Measurements from ENCODE around the gene PRSS48.
"Not testable (repeated sequence)": the region's sequence is repeated elsewhere in the genome, so short reads cannot be mapped to it uniquely, and the experiment has no call there.

PRSS48 gene, protein sequence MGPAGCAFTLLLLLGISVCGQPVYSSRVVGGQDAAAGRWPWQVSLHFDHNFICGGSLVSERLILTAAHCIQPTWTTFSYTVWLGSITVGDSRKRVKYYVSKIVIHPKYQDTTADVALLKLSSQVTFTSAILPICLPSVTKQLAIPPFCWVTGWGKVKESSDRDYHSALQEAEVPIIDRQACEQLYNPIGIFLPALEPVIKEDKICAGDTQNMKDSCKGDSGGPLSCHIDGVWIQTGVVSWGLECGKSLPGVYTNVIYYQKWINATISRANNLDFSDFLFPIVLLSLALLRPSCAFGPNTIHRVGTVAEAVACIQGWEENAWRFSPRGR
- 0 reads per million in 9 experiments for total RNA-seq

DNA sequence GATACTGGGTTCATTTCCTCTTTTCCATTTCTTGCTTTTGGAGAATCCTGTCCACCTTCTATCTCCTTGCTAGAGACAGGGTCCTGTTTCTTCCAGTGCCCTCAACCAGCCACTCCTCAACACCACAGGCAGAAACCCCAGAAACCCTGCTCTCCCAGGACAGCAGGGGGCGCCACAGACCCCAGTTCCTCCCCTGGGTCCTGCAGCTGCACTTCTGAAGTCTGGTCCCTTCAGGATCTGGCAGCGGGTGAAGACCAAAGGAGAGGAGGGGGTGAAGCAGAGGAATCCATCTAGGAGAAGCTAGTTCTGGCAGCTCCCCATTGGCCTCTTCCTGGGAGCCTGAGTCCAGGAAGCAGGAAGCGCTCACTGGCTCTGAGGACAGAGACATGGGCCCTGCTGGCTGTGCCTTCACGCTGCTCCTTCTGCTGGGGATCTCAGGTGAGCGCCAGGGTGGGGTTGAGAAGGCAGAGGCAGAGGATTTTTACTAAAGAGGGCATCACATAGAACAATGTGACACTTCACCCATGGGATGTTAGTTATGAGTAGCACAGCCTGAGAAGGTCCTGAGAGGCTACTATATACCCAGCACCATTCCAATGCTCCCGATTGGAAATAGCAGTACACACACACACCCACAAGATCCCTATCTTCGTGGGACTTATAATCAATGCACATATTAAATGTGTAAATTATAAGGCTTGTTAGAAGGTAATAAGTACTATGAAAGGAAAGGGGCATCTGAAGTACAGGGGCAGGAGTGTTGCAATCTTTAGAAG lies at the start of gene PRSS48:
Gene PRSS48 (plus strand): TSS at position 375 of the 776 bp plus-strand sequence. CDS start 12 bp downstream, at position 387.
- peaks cover 13 to 29% of the 10 kb centered on the region in 2 donors for H3K27me3 Mint-ChIP-seq
- ATAC-seq (replicated peaks) (no peak), DNase-seq (peak in 2 of 3 experiments; percentile 2 to 3)
- H3K4me3 Mint-ChIP-seq, result no peak within 1 kb of the TSS
- H3K27ac Mint-ChIP-seq, result no peak within 1 kb of the TSS
- no peaks in the 10 kb centered on the region for H3K9me3 Mint-ChIP-seq
- no peaks in the 10 kb centered on the region for H3K36me3 Mint-ChIP-seq (ENCODE audit: insufficient read depth)
- H3K4me1 Mint-ChIP-seq (ENCODE audit: low read depth in 2 of 2), result no peaks in the 10 kb centered on the region

DNA sequence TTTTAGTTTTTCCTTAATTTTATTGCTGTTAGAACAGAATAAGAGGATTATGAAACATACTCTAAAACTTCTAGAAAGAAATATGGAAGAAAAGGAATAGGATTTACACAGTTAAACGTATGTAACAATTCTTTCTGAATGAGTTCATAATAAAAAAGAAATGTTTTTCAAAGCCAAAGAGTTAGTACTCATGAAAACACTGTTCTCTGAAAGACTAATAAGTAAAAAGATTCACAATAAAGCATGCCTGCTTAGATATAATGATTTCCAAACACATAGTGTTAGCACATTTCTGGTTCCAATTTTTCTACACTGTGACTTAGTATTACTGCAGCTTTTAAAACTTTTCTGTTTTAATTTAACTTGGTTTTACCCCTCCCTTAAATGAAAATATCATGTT lies 49.8 kb upstream of the PRSS48 start:
- H3K27me3 Mint-ChIP-seq, result peaks cover 31 to 48% of the 10 kb centered on the region in 2 donors

DNA sequence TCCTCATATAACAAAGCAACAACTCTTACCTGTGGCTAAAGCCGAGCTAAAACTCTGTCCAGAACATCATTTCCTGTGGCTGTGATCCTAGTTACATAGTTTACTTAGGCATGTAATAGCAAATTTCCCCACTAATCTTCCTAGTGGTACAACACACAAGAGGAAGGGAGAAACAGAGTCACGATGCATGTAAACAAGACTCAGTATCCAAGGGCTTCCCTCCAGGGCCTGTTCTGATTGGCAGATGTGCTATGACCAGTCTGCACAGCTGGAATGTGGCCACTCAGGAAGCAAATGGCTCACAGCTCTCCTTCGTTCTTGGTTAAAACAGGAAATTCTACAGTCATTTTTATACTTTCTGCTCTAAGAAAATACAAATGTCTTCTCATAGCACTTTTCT lies 49.2 kb upstream of the PRSS48 start:
- Mint-ChIP-seq H3K9me3 (no peaks in the 10 kb centered on the region), H3K4me3 (no peak overlapping the region), H3K4me1 (ENCODE audit: low read depth in 2 of 2) (no peaks in the 10 kb centered on the region), H3K27me3 (peaks cover 28 to 54% of the 10 kb centered on the region in 2 donors), H3K36me3 (ENCODE audit: insufficient read depth) (no peaks in the 10 kb centered on the region), H3K27ac (no peak overlapping the region)
- DNase-seq (no peak), ATAC-seq (replicated peaks) (no peak)

More for the DNA sequence above, 49.8 kb upstream of the PRSS48 start:
- no peak for ATAC-seq (replicated peaks)
- no peak overlapping the region for H3K4me3 Mint-ChIP-seq
- no peak for DNase-seq
- H3K27ac Mint-ChIP-seq, result no peak overlapping the region
- H3K9me3 Mint-ChIP-seq, result no peaks in the 10 kb centered on the region
- no peaks in the 10 kb centered on the region for H3K36me3 Mint-ChIP-seq (ENCODE audit: insufficient read depth)
- H3K4me1 Mint-ChIP-seq (ENCODE audit: low read depth in 2 of 2), result no peaks in the 10 kb centered on the region

DNA sequence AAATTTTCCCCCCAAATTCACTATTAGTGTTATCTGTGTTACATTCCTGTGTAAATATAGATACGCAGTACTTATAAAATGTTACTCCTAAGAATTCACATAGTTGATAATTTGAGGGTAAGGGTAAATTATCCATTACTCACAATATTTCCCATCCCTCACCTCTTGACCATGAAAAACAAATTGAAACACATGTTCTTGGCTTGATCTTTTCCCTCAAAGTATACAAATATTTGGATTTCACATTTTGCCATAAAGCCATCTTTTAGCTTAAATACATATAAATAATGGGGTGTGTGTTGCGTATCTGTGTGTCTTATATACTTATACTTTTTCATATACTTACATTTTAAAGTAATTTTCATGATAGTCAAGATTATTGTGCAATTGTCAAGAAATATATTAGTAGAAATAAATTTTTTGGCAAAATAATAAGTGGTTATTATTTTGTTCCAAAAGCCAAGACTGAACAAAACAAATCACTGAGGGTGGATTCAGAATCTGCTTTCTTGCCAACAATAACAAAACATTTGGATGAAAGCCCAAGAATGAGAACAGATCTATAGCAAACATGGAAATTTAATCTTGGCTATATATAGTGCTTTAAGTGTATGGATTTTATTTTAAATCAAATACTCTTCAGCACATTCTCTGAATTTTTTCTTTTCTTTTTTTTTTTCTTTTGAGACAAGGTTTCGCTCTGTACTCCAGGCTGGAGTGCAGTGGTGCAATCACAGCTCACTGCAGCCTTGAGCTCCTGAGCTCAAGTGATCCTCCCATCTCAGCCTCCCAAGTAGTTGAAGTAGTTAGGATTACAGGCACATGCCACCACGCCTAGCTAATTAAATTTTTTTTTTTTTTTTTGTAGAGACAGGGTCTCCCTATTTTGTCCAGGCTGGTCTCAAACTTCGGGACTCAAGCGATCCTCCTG lies 48.5 kb upstream of the PRSS48 start:
- Mint-ChIP-seq H3K4me1 (ENCODE audit: low read depth in 2 of 2) (no peaks in the 10 kb centered on the region), H3K27ac (no peak overlapping the region), H3K4me3 (no peak overlapping the region), H3K9me3 (no peaks in the 10 kb centered on the region), H3K27me3 (peaks cover 21 to 52% of the 10 kb centered on the region in 2 donors), H3K36me3 (ENCODE audit: insufficient read depth) (no peaks in the 10 kb centered on the region)
- ATAC-seq (replicated peaks), result no peak
- no peak for DNase-seq

DNA sequence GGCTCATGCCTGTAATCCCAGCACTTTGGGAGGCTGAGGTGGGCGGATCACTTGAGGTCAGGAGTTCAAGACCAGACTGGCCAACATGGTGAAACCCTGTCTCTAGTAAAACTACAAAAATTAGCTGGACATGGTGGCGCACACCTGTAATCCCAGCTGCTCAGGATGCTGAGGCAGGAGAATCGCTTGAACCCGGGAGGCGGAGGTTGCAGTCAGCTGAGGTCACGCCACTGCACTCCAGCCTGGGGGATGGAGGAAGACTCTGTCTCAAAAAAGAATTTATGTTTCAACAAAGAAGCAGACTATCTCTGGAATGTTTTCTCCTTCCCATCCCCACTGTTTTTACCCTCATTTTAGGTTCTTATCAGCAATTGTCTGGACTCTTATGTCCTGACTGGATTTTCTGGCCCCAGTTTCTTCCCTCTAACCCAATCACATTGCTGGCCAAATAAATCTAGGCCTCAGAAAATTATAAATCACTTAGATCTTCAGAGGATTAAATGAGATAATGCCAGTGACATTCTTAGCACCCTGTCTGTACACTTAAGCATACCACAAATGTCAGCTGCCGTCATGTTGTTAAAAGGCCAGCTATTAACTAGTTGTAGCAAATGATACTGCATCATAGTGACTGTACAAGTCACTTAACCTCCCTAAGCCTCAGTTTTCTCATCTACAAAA lies 44.9 kb upstream of the PRSS48 start:
- Mint-ChIP-seq H3K4me1 (ENCODE audit: low read depth in 2 of 2) (no peaks in the 10 kb centered on the region), H3K27me3 (peaks cover 21 to 40% of the 10 kb centered on the region in 2 donors), H3K9me3 (no peaks in the 10 kb centered on the region), H3K36me3 (ENCODE audit: insufficient read depth) (no peaks in the 10 kb centered on the region), H3K4me3 (no peak overlapping the region), H3K27ac (no peak overlapping the region)
- no peak for DNase-seq
- no peak for ATAC-seq (replicated peaks)

DNA sequence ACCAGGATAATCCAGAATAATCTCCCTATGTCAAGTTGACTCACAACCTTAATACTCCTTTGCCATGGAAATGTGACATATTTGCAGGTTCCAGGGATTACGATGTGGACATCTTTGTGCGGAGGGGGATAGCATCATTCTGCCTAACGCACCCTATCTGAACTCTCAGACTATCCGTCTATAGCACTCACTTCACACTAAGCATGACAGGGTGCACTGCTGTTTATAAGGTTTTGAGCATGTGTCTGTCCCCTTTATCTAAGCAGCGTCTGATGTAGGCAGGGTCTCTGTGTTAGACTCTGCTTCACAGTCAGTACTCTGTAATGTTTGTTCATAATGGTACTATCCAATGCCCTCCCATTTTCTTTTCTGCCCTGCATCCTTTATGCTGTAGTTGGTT lies 43.4 kb upstream of the PRSS48 start:
- no peak for ATAC-seq (replicated peaks)
- H3K27ac Mint-ChIP-seq, result no peak overlapping the region
- no peaks in the 10 kb centered on the region for H3K4me1 Mint-ChIP-seq (ENCODE audit: low read depth in 2 of 2)
- H3K9me3 Mint-ChIP-seq, result no peaks in the 10 kb centered on the region
- H3K27me3 Mint-ChIP-seq, result peaks cover 25 to 31% of the 10 kb centered on the region in 2 donors
- H3K4me3 Mint-ChIP-seq, result no peak overlapping the region
- DNase-seq, result no peak
- H3K36me3 Mint-ChIP-seq (ENCODE audit: insufficient read depth), result no peaks in the 10 kb centered on the region

DNA sequence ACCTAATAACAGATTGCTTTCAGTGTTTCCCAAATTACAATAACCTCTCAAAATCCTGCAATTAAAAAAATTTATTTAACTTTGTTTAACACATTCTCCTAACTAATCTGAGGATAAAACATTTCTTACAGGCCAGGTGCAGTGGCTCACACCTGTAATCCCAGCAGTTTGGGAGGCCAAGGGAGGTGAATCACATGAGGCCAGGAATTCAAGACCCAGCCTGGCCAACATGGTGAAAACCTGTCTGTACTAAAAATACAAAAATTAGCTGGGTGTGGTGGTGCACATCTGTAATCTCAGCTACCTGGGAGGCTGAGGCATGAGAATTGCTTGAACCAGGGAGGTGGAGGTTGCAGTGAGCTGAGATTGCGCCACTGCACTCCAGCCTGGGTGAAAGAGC lies 41.6 kb upstream of the PRSS48 start:
- not testable (repeated sequence) for ATAC-seq (replicated peaks); H3K27ac Mint-ChIP-seq; H3K36me3 Mint-ChIP-seq (ENCODE audit: insufficient read depth); H3K4me1 Mint-ChIP-seq (ENCODE audit: low read depth in 2 of 2); DNase-seq; H3K9me3 Mint-ChIP-seq; H3K4me3 Mint-ChIP-seq
- H3K27me3 Mint-ChIP-seq, result peaks cover 27 to 31% of the 10 kb centered on the region in 2 donors

DNA sequence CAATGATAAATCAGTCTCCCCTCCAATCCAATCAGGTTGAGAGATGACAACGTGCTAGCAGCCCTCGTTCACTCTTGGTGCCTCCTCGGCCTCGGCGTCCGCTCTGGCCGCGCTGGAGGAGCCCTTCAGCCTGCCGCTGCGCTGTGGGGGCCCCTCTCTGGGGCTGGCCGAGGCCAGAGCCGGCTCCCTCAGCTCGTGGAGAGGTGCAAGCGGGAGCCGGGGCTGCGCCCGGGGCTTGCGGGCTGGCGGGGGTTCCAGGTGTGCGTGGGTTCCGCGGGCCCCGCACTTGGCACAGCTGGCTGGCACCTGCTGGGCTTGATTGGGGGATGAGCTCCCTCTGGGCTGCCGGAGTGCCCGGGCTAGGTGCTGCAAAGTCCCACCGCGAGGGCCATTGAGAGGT lies 40.9 kb upstream of the PRSS48 start:
- Mint-ChIP-seq H3K9me3 (no peaks in the 10 kb centered on the region), H3K4me3 (no peak overlapping the region), H3K36me3 (ENCODE audit: insufficient read depth) (no peaks in the 10 kb centered on the region), H3K27ac (no peak overlapping the region), H3K4me1 (ENCODE audit: low read depth in 2 of 2) (no peaks in the 10 kb centered on the region), H3K27me3 (peaks cover 27 to 31% of the 10 kb centered on the region in 2 donors)
- no peak for DNase-seq
- no peak for ATAC-seq (replicated peaks)

DNA sequence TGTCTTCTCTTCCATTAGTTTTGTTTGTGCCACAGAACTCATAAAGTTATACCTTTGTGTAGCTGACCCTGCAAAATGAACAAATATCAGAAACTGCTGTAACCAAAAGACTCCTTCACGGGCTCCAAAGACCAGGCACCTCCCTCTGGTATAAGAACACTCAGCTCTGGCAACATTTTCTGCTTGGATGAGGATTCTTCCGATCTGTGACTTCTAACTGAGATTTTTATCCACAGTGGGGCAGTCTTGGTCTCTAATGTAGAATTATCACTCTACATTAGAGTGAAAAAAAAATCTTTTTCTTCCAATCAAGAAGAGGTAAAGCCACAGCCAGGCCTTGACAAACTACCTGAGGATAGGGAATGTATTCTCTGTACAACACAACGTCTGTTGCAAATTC lies 38.5 kb upstream of the PRSS48 start:
- Mint-ChIP-seq H3K4me1 (ENCODE audit: low read depth in 2 of 2) (no peaks in the 10 kb centered on the region), H3K27me3 (peaks cover 21 to 27% of the 10 kb centered on the region in 2 donors), H3K9me3 (no peaks in the 10 kb centered on the region), H3K36me3 (ENCODE audit: insufficient read depth) (no peaks in the 10 kb centered on the region), H3K4me3 (no peak overlapping the region), H3K27ac (no peak overlapping the region)
- no peak for ATAC-seq (replicated peaks)
- DNase-seq, result no peak

DNA sequence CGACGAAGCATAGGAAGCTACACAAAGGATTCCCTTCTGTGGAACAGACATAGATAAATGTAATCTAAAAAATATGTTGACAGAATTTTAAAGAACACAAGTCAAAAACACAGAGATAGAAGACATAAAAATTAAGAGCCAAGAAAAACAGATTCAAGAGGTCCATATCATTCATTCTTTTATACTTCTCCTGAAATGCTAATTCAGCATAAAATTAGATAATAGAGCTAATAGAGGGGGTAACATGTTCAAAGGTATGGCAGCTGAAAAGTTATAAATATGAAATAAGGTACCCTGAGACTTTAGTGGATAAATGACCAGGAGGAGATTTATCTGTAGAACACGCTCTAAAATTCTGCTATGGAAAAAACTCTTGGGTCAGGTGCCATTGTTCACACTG lies 37.4 kb upstream of the PRSS48 start:
- Mint-ChIP-seq H3K27me3 (peaks cover 16 to 37% of the 10 kb centered on the region in 2 donors), H3K9me3 (no peaks in the 10 kb centered on the region), H3K36me3 (ENCODE audit: insufficient read depth) (no peaks in the 10 kb centered on the region), H3K4me1 (ENCODE audit: low read depth in 2 of 2) (no peaks in the 10 kb centered on the region), H3K4me3 (no peak overlapping the region), H3K27ac (no peak overlapping the region)
- ATAC-seq (replicated peaks) (no peak), DNase-seq (no peak)

DNA sequence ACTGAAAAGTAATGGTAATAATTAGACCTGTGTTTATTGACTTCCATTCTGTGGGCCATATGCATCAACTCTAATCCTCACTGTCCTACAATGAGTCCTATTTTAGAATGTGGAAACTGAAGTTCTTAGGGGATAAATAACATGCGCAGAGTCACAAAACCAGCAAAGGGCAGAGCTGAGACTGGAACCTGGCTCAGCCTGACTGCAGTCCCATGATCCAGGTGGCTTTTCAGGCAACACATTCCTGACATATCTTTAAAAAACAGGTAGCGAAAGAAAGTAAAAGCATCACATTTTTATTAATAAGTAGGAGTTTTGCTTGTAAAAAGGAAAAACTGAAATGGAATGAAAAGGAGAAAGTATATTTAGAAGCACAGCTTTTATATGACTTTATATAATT lies 34.7 kb upstream of the PRSS48 start:
- H3K27ac Mint-ChIP-seq, result no peak overlapping the region
- no peaks in the 10 kb centered on the region for H3K4me1 Mint-ChIP-seq (ENCODE audit: low read depth in 2 of 2)
- no peaks in the 10 kb centered on the region for H3K9me3 Mint-ChIP-seq
- H3K36me3 Mint-ChIP-seq (ENCODE audit: insufficient read depth), result no peaks in the 10 kb centered on the region
- peaks cover 16 to 26% of the 10 kb centered on the region in 2 donors for H3K27me3 Mint-ChIP-seq
- no peak overlapping the region for H3K4me3 Mint-ChIP-seq
- no peak for DNase-seq
- no peak for ATAC-seq (replicated peaks)

DNA sequence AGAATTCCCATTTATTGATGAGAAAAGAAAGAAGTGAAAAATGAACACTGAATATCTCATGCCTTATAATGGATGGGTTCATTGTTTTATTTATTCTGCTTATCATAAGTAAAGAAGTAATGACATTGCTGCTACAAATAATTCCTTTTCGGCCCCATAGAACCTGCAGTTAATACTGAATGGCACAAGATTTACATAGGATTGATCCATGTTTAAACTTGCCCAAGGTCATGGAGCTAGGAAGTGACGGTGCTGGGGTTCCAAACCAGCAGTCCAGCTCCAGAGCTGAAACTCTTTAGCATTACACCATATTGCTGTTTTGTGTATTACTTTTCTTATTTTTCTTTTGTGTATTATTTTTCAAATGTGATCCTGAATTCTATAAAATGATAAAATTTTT lies 30.2 kb upstream of the PRSS48 start:
- H3K4me3 Mint-ChIP-seq, result no peak overlapping the region
- no peak for ATAC-seq (replicated peaks)
- no peaks in the 10 kb centered on the region for H3K4me1 Mint-ChIP-seq (ENCODE audit: low read depth in 2 of 2)
- no peaks in the 10 kb centered on the region for H3K9me3 Mint-ChIP-seq
- no peaks in the 10 kb centered on the region for H3K36me3 Mint-ChIP-seq (ENCODE audit: insufficient read depth)
- peaks cover 0 to 10% of the 10 kb centered on the region in 2 donors for H3K27me3 Mint-ChIP-seq
- no peak for DNase-seq
- H3K27ac Mint-ChIP-seq, result no peak overlapping the region

DNA sequence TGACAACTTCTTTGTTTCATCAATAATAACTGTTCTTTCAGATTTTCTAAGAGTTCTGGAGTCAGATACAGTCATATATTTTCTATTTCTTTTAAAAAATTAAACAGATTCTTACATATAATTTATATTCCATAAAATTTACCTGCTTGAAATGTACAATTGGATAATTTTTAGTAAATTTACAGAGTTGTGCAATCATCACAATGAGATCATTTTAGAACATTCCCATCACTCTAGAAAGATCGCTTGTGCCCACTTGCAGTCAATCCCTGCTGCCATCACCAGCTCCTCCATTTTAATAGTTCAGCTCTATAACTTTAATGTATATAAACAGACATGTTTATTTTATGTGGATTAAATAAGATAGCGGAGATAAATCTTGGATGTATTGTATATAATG lies 29.6 kb upstream of the PRSS48 start:
- Mint-ChIP-seq H3K27ac (no peak overlapping the region), H3K4me1 (ENCODE audit: low read depth in 2 of 2) (no peaks in the 10 kb centered on the region), H3K27me3 (peaks cover 0 to 10% of the 10 kb centered on the region in 2 donors), H3K9me3 (no peaks in the 10 kb centered on the region), H3K36me3 (ENCODE audit: insufficient read depth) (no peaks in the 10 kb centered on the region), H3K4me3 (no peak overlapping the region)
- no peak for ATAC-seq (replicated peaks)
- DNase-seq, result no peak
